NOMO-1 (cell line): ENCODE data around the gene CD63.

Experiments used
- DNase-seq, 2 experiments: peaks; one replicate each; lab custom pipeline; 2025; ENCODE audit not compliant: unreplicated experiment in 2 of 2; lab: John Stamatoyannopoulos, UW

The CD63 gene

GRCh38 chr12:55693323-55694187 is 35.3 kb downstream of the CD63 start:
- DNase-seq, result no peak

- DNase-seq, result no peak
Observed at GRCh38 chr12:55692631-55693322, 36.0 kb downstream of the CD63 start.

GRCh38 chr12:55688716-55689655 is 39.8 kb downstream of the CD63 start:
- no peak for DNase-seq

GRCh38 chr12:55687746-55688145 is 41.1 kb downstream of the CD63 start:
- no peak for DNase-seq

- no peak for DNase-seq
Observed at GRCh38 chr12:55686366-55687010, 42.3 kb downstream of the CD63 start.

GRCh38 chr12:55685671-55686070 is 43.1 kb downstream of the CD63 start:
- DNase-seq, result no peak

GRCh38 chr12:55684761-55685370 is 43.9 kb downstream of the CD63 start:
- DNase-seq, result no peak

GRCh38 chr12:55683676-55684075 is 45.1 kb downstream of the CD63 start:
- no peak for DNase-seq

- no peak for DNase-seq
Observed at GRCh38 chr12:55682087-55682796, 46.6 kb downstream of the CD63 start.

- peak; percentile 65 to 71 for DNase-seq
Observed at GRCh38 chr12:55681142-55682077, 47.4 kb downstream of the CD63 start.

- DNase-seq, result no peak
Observed at GRCh38 chr12:55679691-55680090, 49.1 kb downstream of the CD63 start.

GRCh38 chr12:55676707-55677106 is 52.1 kb downstream of the CD63 start:
- DNase-seq, result peak; percentile 56 to 94

GRCh38 chr12:55675666-55676065 is 53.1 kb downstream of the CD63 start:
- no peak for DNase-seq
